H1 (cell line): ENCODE results near the gene ATOH8. TPM values are rescaled to one million over a fixed set of nuclear protein-coding genes. Genes with fewer than 3 reads are reported as not detected.

ENCODE experiments used
- CTCF ChIA-PET: fragments of 300-600 bp; sonication (Branson Sonifier 250); formaldehyde crosslinking; loops from one replicate; lab custom pipeline; 2021; ENCODE audit not compliant: partially characterized antibody; lab: Charles Lee
- POLR2A ChIA-PET: fragments of 300-600 bp; sonication (Branson Sonifier 250); formaldehyde crosslinking; loops from one replicate; lab custom pipeline; 2021; ENCODE audit warnings: inconsistent platforms; ENCODE audit not compliant: partially characterized antibody; lab: Charles Lee
- DNase-seq, 2 experiments: peaks; one replicate each; pipeline versions ENCODE4 v3.0.0 to v3.0.0-alpha.2; 2010 to 2022; ENCODE audit warnings: low spot score in 2 of 2, low read depth in 1 of 2, mixed read lengths in 1 of 2
- FAIRE-seq: peaks from 2 replicates; lab custom pipeline; 2011; peaks lifted over from hg19 to GRCh38; lab: Jason Lieb, UNC
- H2AFZ ChIP-seq: 2 replicates; pipeline ENCODE4 v1.8.1; 2012; ENCODE audit warnings: low read length, inconsistent platforms
- H2AK5ac ChIP-seq: 2 replicates; pipeline ENCODE4 v1.6.1; 2013; ENCODE audit warnings: low read depth, low read length
- H2BK120ac ChIP-seq: replicated peaks from 2 replicates; pipeline ENCODE3; 2013; ENCODE audit warnings: low read depth, low read length, inconsistent platforms
- H2BK12ac ChIP-seq: 2 replicates; pipeline ENCODE4 v1.6.1; 2013; ENCODE audit warnings: low read depth, low read length
- H2BK15ac ChIP-seq: 2 replicates; pipeline ENCODE4 v1.6.1; 2013; ENCODE audit warnings: low read length
- H2BK20ac ChIP-seq: 2 replicates; pipeline ENCODE4 v1.6.1; 2013; ENCODE audit warnings: low read length
- H2BK5ac ChIP-seq: 2 replicates; pipeline ENCODE4 v1.6.1; 2013; ENCODE audit warnings: low read depth, low read length
- H3K14ac ChIP-seq: 2 replicates; pipeline ENCODE4 v1.6.1; 2013; ENCODE audit warnings: inconsistent platforms; ENCODE audit not compliant: insufficient read length
- H3K18ac ChIP-seq: 2 replicates; pipeline ENCODE4 v1.6.1; 2013; ENCODE audit warnings: low read length; ENCODE audit errors: extremely low read depth
- H3K23ac ChIP-seq: 2 replicates; pipeline ENCODE4 v1.6.1; 2013; ENCODE audit warnings: inconsistent platforms; ENCODE audit not compliant: insufficient read length
- H3K23me2 ChIP-seq: 2 replicates; pipeline ENCODE4 v1.6.1; 2013; ENCODE audit warnings: low read depth, low read length
- H3K27ac ChIP-seq: 2 replicates; pipeline ENCODE4 v1.6.1; 2011; ENCODE audit warnings: low read depth, low read length, inconsistent platforms
- H3K27me3 ChIP-seq, 4 experiments: replicated peaks in 1 of 4; 1 replicate in 1 of 4; 2 replicates in 3 of 4; pipeline versions ENCODE4 v1.6.1 to v1.8.1; 2011 to 2013; ENCODE audit warnings: low read length in 3 of 4, mild to moderate bottlenecking in 3 of 4, inconsistent platforms in 2 of 4, mixed read lengths in 2 of 4, moderate library complexity in 1 of 4; ENCODE audit not compliant: control insufficient read depth in 3 of 4, insufficient read depth in 3 of 4; ENCODE audit errors: extremely low read depth in 1 of 4
- H3K36me3 ChIP-seq, 4 experiments: 2 replicates each; pipeline versions ENCODE4 v1.6.1 to v1.8.1; 2011 to 2013; ENCODE audit warnings: mild to moderate bottlenecking in 4 of 4, low read length in 3 of 4, moderate library complexity in 2 of 4, control low read depth in 1 of 4, inconsistent platforms in 1 of 4; ENCODE audit not compliant: insufficient read depth in 4 of 4, control insufficient read depth in 2 of 4
- H3K4ac ChIP-seq: replicated peaks from 2 replicates; pipeline ENCODE3; 2013; ENCODE audit warnings: low read length, low read depth, mixed read lengths, inconsistent platforms; ENCODE audit not compliant: insufficient read length
- H3K4me1 ChIP-seq, 4 experiments: replicated peaks in 1 of 4; 1 replicate in 1 of 4; 2 replicates in 3 of 4; pipeline versions ENCODE4 v1.6.1 to v1.8.1; 2011 to 2013; ENCODE audit warnings: low read length in 3 of 4, inconsistent platforms in 2 of 4, mixed read lengths in 1 of 4; ENCODE audit not compliant: insufficient read depth in 4 of 4, control insufficient read depth in 3 of 4
- H3K4me2 ChIP-seq, 2 experiments: 2 replicates each; pipeline versions ENCODE4 v1.6.1 to v1.8.1; 2011 to 2013; ENCODE audit warnings: low read depth in 2 of 2, low read length in 2 of 2, control low read depth in 1 of 2, inconsistent platforms in 1 of 2, mild to moderate bottlenecking in 1 of 2; ENCODE audit not compliant: insufficient read depth in 1 of 2
- H3K4me3 ChIP-seq, 4 experiments: fragments of 200-600, 300-600 bp in 1 of 4; sonication (generic), shearing (Covaris generic), sonication (Bioruptor Twin) in 1 of 4; 2 replicates each; pipeline versions ENCODE4 v1.5.1 to v1.8.1; 2011 to 2016; ENCODE audit warnings: low read length in 4 of 4, low read depth in 3 of 4, control low read depth in 2 of 4, inconsistent platforms in 2 of 4, mild to moderate bottlenecking in 2 of 4, mixed read lengths in 1 of 4, moderate library complexity in 1 of 4; ENCODE audit not compliant: insufficient read depth in 2 of 4; ENCODE audit errors: extremely low read depth in 1 of 4
- H3K56ac ChIP-seq: replicated peaks from 2 replicates; pipeline ENCODE3; 2013; ENCODE audit warnings: low read depth, mild to moderate bottlenecking, mixed read lengths, low read length, inconsistent platforms; ENCODE audit not compliant: insufficient read length
- H3K79me1 ChIP-seq: 2 replicates; pipeline ENCODE4 v1.6.1; 2013; ENCODE audit warnings: low read depth, low read length, control low read depth
- H3K79me2 ChIP-seq, 2 experiments: 2 replicates each; pipeline versions ENCODE4 v1.6.1 to v1.8.1; 2012 to 2013; ENCODE audit warnings: low read length in 2 of 2, mild to moderate bottlenecking in 2 of 2, inconsistent platforms in 1 of 2; ENCODE audit not compliant: insufficient read depth in 2 of 2, control insufficient read depth in 1 of 2
- H3K9ac ChIP-seq, 4 experiments: replicated peaks in 1 of 4; 1 replicate in 1 of 4; 2 replicates in 3 of 4; pipeline versions ENCODE4 v1.6.1 to v1.8.1; 2011 to 2013; ENCODE audit warnings: low read depth in 3 of 4, low read length in 3 of 4, control low read depth in 2 of 4, mild to moderate bottlenecking in 2 of 4, moderate library complexity in 2 of 4, inconsistent platforms in 1 of 4; ENCODE audit errors: extremely low read depth in 1 of 4
- H3K9me3 ChIP-seq, 2 experiments: 2 replicates each; pipeline versions ENCODE4 v1.6.1 to v1.8.1; 2012 to 2013; ENCODE audit warnings: mild to moderate bottlenecking in 2 of 2, moderate library complexity in 2 of 2, control low read depth in 1 of 2, inconsistent platforms in 1 of 2, low read depth in 1 of 2, low read length in 1 of 2, mixed read lengths in 1 of 2; ENCODE audit not compliant: insufficient read depth in 2 of 2
- H4K20me1 ChIP-seq, 2 experiments: replicated peaks in 1 of 2; 2 replicates each; pipeline versions ENCODE3 to v1.8.1; 2011 to 2013; ENCODE audit warnings: inconsistent platforms in 2 of 2, low read length in 2 of 2, mild to moderate bottlenecking in 1 of 2; ENCODE audit not compliant: insufficient read depth in 2 of 2, control insufficient read depth in 1 of 2
- H4K5ac ChIP-seq: 2 replicates; pipeline ENCODE4 v1.6.1; 2013; ENCODE audit warnings: low read length, low read depth, mixed read lengths, inconsistent platforms; ENCODE audit not compliant: insufficient read length
- H4K8ac ChIP-seq: 2 replicates; pipeline ENCODE4 v1.8.0; 2013; ENCODE audit warnings: mild to moderate bottlenecking, moderate library complexity, low read length, inconsistent platforms; ENCODE audit not compliant: insufficient read depth; ENCODE audit errors: extremely low read depth
- H4K91ac ChIP-seq: replicated peaks from 2 replicates; pipeline ENCODE3; 2013; ENCODE audit warnings: low read length, mixed read lengths, inconsistent platforms; ENCODE audit not compliant: insufficient read length
- ATF3 ChIP-seq: IDR thresholded peaks from 2 replicates; pipeline ENCODE4 v1.6.1; 2011; ENCODE audit warnings: low read depth, mild to moderate bottlenecking, low read length; ENCODE audit not compliant: insufficient read depth
- E2F6 ChIP-seq: IDR thresholded peaks from 2 replicates; pipeline ENCODE4 v1.6.1; 2012; ENCODE audit warnings: inconsistent platforms
- MAFK ChIP-seq: IDR thresholded peaks from 2 replicates; pipeline ENCODE4 v1.6.1; 2012; ENCODE audit warnings: low read depth, mild to moderate bottlenecking, improper control_type of control experiment, low read length
- NRF1 ChIP-seq: IDR thresholded peaks from 2 replicates; pipeline ENCODE4 v1.6.1; 2011; ENCODE audit warnings: mild to moderate bottlenecking, low read depth, low read length, improper control_type of control experiment
- POLR2AphosphoS5 ChIP-seq: IDR thresholded peaks from 2 replicates; pipeline ENCODE4 v1.6.1; 2011; ENCODE audit warnings: low read depth, low read length
- RXRA ChIP-seq: IDR thresholded peaks from 2 replicates; pipeline ENCODE4 v1.6.1; 2011; ENCODE audit warnings: low read depth, mild to moderate bottlenecking, low read length, moderate library complexity; ENCODE audit not compliant: insufficient read depth
- SIX5 ChIP-seq: IDR thresholded peaks from 2 replicates; pipeline ENCODE4 v1.6.1; 2011; ENCODE audit warnings: mild to moderate bottlenecking, low read depth, low read length
- SP4 ChIP-seq: IDR thresholded peaks from 2 replicates; pipeline ENCODE4 v1.6.1; 2012; ENCODE audit warnings: low read length, inconsistent platforms
- USF2 ChIP-seq: IDR thresholded peaks from 2 replicates; pipeline ENCODE4 v1.6.1; 2011; ENCODE audit warnings: low read length, improper control_type of control experiment
- YY1 ChIP-seq: IDR thresholded peaks from 2 replicates; pipeline ENCODE4 v1.6.1; 2011; ENCODE audit warnings: low read depth, mild to moderate bottlenecking, low read length
- ZNF274 ChIP-seq: IDR thresholded peaks from 2 replicates; pipeline ENCODE4 v1.7.0; 2012; ENCODE audit warnings: low read length, borderline replicate concordance; ENCODE audit errors: extremely low read depth
- WGBS, 2 experiments: shearing (Covaris generic) in 1 of 2; methylation state at CpG; one replicate each; pipeline versions ENCODE4 v1.1.6 to v1.1.7; 2013 to 2015; ENCODE audit warnings: low lambda C conversion rate in 2 of 2, mixed read lengths in 2 of 2, inconsistent platforms in 1 of 2, low coverage in 1 of 2, missing lambda C conversion rate in 1 of 2; ENCODE audit not compliant: insufficient replicate concordance in 2 of 2, insufficient coverage in 1 of 2, insufficient read length in 1 of 2; ENCODE audit errors: extremely low coverage in 1 of 2, missing lambda C conversion rate in 1 of 2; 5-methylcytosine and 5-hydroxymethylcytosine counted together
- polyA plus RNA-seq, 7 experiments: library from polyadenylated mRNA; depleted of rRNA in 3 of 7; stranded (reverse) in 5 of 7; unstranded in 2 of 7; fragments of >200 nt in 5 of 7; fragments of 200-250 nt in 2 of 7; gene quantifications; 1 replicate in 5 of 7; 2 replicates in 1 of 7; 4 replicates in 1 of 7; pipeline versions ENCODE4 v1.2.1 to v1.2.3, GENCODE V29; 2011 to 2013; ENCODE audit warnings: missing spikeins in 2 of 7, mixed read lengths in 2 of 7
- total RNA-seq: library from RNA; stranded (reverse); fragmentation: NEBNext Ultra II Directional; extraction: Animal tissue kit (Norgen Biotek cat#: 25700); gene quantifications from 2 replicates; pipeline ENCODE4 v1.2.1, GENCODE V29; 2021

The ATOH8 gene
- total and polyA plus RNA-seq, 2 of the 8 experiments (the other 6 are each of a cell fraction or from before 2014, with no cell fraction given) = 0.50 to 0.53 TPM

- no peak overlapping the region for H3K27ac ChIP-seq
- H3K14ac ChIP-seq = no peak overlapping the region
- H2AK5ac ChIP-seq = no peak overlapping the region
- no peaks in the 10 kb centered on the region for H3K79me1 ChIP-seq
- H3K27me3 ChIP-seq = peaks cover 0 to 3% (median 2%) of the 10 kb centered on the region in 4 experiments; a peak in 1 of 7 replicates
- H3K56ac ChIP-seq = no peak overlapping the region
- H3K79me2 ChIP-seq = no peaks in the 10 kb centered on the region
- no peak overlapping the region for H3K4me2 ChIP-seq
- H2BK15ac ChIP-seq = no peak overlapping the region
- no peak overlapping the region; the same call in 1 of the 2 replicates for H4K8ac ChIP-seq
- no peak overlapping the region for H2AFZ ChIP-seq
- no peaks in the 10 kb centered on the region for H3K36me3 ChIP-seq
- H4K91ac ChIP-seq = no peak overlapping the region
- ChIA-PET POLR2A (interaction anchor here (0.8 to 1.0 kb wide), 3 partner anchors 27 to 31 kb away, joined by 3 read pairs; no protein-coding TSS in a partner anchor), CTCF (interaction anchor here (0.8 to 47.8 kb wide), 19 partner anchors 9 to 338 kb away, joined by 3 to 986 read pairs (median 4); partner anchors contain the start of gene ATOH8)
- H3K23me2 ChIP-seq = no peaks in the 10 kb centered on the region; the same call in 1 of the 2 replicates
- no peak overlapping the region for H3K4me3 ChIP-seq
- 93% methylated on average over 9 of the region's 9 CpGs; no CpG with 5 or more reads in 1 of the 2 experiments for WGBS, 2 experiments
- no peak for DNase-seq
- no peak for FAIRE-seq
- no peaks in the 10 kb centered on the region for H4K20me1 ChIP-seq
- H3K23ac ChIP-seq = no peak overlapping the region
- peak overlapping the region; percentile 61; the same call in 1 of the 2 replicates for H2BK12ac ChIP-seq
- no peak overlapping the region for H4K5ac ChIP-seq
- no peak overlapping the region for H3K18ac ChIP-seq
- H3K4ac ChIP-seq = no peak overlapping the region
- H2BK5ac ChIP-seq = no peak overlapping the region
- H3K9me3 ChIP-seq = 0 out of 4 replicates have a peak, but pooled peaks cover 0 to 3% of the 10 kb centered on the region in 2 experiments
- peaks cover 0 to 7% (median 4%) of the 10 kb centered on the region in 4 experiments; a peak in 2 of 7 replicates for H3K4me1 ChIP-seq
- no peak overlapping the region for H2BK20ac ChIP-seq
- no peak overlapping the region for H2BK120ac ChIP-seq
- H3K9ac ChIP-seq = no peak overlapping the region
- no peak for TF ChIP-seq ZNF274
- TF ChIP-seq MAFK = no peak
- no peak for TF ChIP-seq YY1
- no peak for TF ChIP-seq USF2
- TF ChIP-seq NRF1 = no peak
- TF ChIP-seq ATF3 = no peak
- no peak for TF ChIP-seq POLR2AphosphoS5
- no peak for TF ChIP-seq E2F6
- no peak for TF ChIP-seq RXRA
- TF ChIP-seq SP4 = no peak
- no peak for TF ChIP-seq SIX5
These were observed 12.5 kb upstream of the ATOH8 start for GRCh38 chr2:85741211-85741832.
